Subcutaneous adipose tissue (tissue), 4 donors: ENCODE measurements around the gene SYT12. TPM values are rescaled to one million over a fixed set of nuclear protein-coding genes. Genes with fewer than 3 reads are reported as not detected.

Experiments used
- total RNA-seq, 4 donors: library from RNA; depleted of rRNA; stranded (reverse); fragments of >200 nt; gene quantifications; one replicate each; pipeline ENCODE4 v1.1.0, GENCODE V29; 2016
- TF ChIP-seq, protein P1 (sequence below): fragments of 450-650 bp; IDR thresholded peaks from one replicate; pipeline ENCODE4 v1.5.1; 2016; ENCODE audit warnings: low read depth, mild to moderate bottlenecking, control low read depth, antibody characterized with exemption, moderate library complexity

The SYT12 gene
- total RNA-seq, 4 donors from 2014 or later: 0.16 to 0.44 (median 0.36) TPM

DNA sequence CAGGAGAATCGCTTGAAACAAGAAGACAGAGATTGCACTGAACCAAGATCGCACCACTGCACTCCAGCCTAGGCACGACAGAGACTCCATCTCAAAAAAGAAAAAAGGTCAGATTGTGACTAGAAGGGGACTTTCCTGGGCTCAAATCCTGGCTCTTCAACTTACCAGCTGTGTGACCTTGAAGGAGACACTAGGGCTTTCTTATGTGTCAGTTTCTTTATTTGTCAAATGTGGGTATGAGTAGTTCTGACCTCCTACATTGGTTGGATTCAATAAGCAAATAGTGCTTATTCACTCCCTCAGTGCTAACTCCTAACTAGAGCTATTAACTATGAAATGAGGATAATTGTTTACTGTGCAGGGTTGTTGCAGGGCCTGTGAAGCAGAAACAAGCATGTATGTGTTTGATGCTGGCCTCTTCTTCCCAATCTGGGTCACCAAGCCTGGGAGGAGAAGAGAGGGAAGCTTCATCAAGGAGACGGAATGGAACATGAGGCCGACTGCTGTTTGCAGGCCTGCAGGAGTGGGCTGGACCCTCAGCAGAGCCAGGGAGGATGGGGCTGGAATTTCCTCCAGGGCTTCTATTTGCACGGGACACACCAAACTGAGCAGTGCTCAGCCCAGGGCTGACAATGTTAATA lies 56.3 kb downstream of the SYT12 start:
- TF ChIP-seq, protein P1, sequence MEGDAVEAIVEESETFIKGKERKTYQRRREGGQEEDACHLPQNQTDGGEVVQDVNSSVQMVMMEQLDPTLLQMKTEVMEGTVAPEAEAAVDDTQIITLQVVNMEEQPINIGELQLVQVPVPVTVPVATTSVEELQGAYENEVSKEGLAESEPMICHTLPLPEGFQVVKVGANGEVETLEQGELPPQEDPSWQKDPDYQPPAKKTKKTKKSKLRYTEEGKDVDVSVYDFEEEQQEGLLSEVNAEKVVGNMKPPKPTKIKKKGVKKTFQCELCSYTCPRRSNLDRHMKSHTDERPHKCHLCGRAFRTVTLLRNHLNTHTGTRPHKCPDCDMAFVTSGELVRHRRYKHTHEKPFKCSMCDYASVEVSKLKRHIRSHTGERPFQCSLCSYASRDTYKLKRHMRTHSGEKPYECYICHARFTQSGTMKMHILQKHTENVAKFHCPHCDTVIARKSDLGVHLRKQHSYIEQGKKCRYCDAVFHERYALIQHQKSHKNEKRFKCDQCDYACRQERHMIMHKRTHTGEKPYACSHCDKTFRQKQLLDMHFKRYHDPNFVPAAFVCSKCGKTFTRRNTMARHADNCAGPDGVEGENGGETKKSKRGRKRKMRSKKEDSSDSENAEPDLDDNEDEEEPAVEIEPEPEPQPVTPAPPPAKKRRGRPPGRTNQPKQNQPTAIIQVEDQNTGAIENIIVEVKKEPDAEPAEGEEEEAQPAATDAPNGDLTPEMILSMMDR: no peak

DNA sequence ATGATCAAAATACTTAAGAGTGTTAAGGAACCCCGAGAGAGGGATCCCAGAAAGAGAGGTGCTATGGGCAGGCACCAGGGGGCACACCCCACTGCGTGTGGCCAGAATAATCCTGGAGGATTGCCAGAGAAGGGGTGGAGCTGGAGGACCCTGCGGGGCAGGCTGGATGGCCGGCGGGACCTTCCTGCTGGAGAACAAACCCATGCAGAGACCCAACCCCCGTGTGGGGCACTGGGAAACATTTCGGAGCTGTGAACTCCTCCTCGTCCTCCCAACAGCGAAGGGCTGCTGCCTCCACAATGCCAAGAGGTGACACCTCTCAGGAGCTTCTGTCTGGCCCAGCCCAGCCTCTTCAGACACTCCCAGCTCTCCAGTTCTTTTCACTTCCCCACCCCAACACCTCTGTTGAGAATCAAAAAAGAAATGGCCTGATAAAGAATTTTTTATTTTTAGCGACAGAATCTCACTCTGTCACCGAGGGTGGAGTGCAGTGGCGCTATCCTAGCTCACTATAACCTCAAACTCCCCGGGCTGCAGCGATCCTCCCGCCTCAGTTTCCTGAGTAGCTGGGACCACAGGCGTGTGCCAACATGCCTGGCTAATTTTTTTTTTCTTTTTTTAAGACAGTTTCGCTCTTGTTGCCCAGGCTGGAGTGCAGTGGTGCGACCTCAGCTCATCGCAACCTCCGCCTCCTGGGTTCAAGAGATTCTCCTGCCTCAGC lies 59.3 kb downstream of the SYT12 start:
- TF ChIP-seq, protein P1: no peak

DNA sequence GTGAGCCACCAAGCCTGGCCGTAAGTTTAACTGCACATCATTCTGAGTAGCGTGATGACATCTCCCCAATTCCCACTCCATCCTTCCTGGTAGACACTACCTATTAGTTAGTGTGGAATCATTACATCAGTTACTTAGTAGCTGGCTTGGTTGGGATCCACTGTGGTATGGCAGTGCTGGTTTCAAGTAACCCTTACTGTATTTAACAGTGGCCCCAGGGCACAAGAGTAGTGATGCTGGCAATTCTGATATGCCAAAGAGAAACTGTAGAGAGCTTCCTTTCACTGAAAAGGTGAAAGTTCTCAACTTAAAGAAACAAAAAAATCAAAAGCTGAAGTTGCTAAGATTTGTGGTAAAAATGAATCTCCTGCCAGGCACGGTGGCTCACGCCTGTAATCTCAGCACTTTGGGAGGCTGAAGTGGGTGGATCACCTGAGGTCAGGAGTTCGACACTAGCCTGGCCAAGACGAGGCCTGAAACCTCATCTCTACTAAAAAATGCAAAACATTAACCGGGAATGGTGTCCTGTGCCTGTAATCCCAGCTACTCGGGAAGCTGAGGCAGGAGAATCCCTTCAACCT lies 60.9 kb downstream of the SYT12 start:
- TF ChIP-seq, protein P1: no peak

DNA sequence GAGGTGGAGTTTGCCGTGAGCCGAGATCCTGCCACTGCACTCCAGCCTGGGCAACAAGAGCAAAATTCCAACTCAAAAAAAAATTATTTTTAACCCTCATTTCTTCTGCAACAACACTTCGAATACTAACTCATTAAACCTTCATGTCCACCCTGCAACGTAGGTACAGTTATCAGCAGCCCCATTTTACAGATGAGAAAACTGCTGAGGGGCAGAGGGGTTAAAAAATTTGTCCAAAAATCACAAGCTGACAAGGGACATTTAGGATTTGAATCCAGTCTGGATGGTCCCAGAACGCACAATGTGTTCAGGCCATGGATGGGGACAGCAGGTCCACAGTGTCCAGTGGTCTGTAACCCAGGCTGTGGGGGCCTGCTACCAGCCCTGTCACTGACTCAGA lies 62.7 kb downstream of the SYT12 start:
- TF ChIP-seq, protein P1: no peak

- TF ChIP-seq, protein P1: no peak
These were observed 67.8 kb downstream of the SYT12 start for GRCh38 chr11:67090717-67091116.

DNA sequence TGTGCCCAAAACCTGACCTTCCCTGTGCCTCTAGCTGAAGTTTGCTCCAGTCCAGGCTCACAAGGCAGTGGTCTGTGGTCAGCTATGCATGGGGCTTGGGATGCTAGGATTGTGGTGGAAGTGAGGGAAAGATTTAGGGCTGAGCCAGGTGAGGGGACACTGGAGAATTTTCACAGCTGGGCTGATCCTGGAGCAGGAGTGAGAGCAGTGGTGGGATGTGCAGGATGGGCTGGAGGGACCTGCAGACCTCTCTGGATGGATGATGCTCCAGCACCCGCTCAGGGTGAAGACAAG lies 72.2 kb downstream of the SYT12 start:
- TF ChIP-seq, protein P1: no peak

- TF ChIP-seq, protein P1: no peak
These were observed 76.0 kb downstream of the SYT12 start for GRCh38 chr11:67098799-67099429.
